H1 (cell line): ENCODE data around the gene NUP133. TPM values are rescaled to one million over a fixed set of nuclear protein-coding genes. Genes with fewer than 3 reads are reported as not detected.

Experiments used
- CTCF ChIA-PET: fragments of 300-600 bp; sonication (Branson Sonifier 250); formaldehyde crosslinking; loops from one replicate; lab custom pipeline; 2021; ENCODE audit not compliant: partially characterized antibody; lab: Charles Lee
- POLR2A ChIA-PET: fragments of 300-600 bp; sonication (Branson Sonifier 250); formaldehyde crosslinking; loops from one replicate; lab custom pipeline; 2021; ENCODE audit warnings: inconsistent platforms; ENCODE audit not compliant: partially characterized antibody; lab: Charles Lee
- DNase-seq, 2 experiments: peaks; one replicate each; pipeline versions ENCODE4 v3.0.0 to v3.0.0-alpha.2; 2010 to 2022; ENCODE audit warnings: low spot score in 2 of 2, low read depth in 1 of 2, mixed read lengths in 1 of 2
- FAIRE-seq: peaks from 2 replicates; lab custom pipeline; 2011; peaks lifted over from hg19 to GRCh38; lab: Jason Lieb, UNC
- H2AFZ ChIP-seq: 2 replicates; pipeline ENCODE4 v1.8.1; 2012; ENCODE audit warnings: low read length, inconsistent platforms
- H2AK5ac ChIP-seq: 2 replicates; pipeline ENCODE4 v1.6.1; 2013; ENCODE audit warnings: low read depth, low read length
- H2BK120ac ChIP-seq: replicated peaks from 2 replicates; pipeline ENCODE3; 2013; ENCODE audit warnings: low read depth, low read length, inconsistent platforms
- H2BK12ac ChIP-seq: 2 replicates; pipeline ENCODE4 v1.6.1; 2013; ENCODE audit warnings: low read depth, low read length
- H2BK15ac ChIP-seq: 2 replicates; pipeline ENCODE4 v1.6.1; 2013; ENCODE audit warnings: low read length
- H2BK20ac ChIP-seq: 2 replicates; pipeline ENCODE4 v1.6.1; 2013; ENCODE audit warnings: low read length
- H2BK5ac ChIP-seq: 2 replicates; pipeline ENCODE4 v1.6.1; 2013; ENCODE audit warnings: low read depth, low read length
- H3K14ac ChIP-seq: 2 replicates; pipeline ENCODE4 v1.6.1; 2013; ENCODE audit warnings: inconsistent platforms; ENCODE audit not compliant: insufficient read length
- H3K18ac ChIP-seq: 2 replicates; pipeline ENCODE4 v1.6.1; 2013; ENCODE audit warnings: low read length; ENCODE audit errors: extremely low read depth
- H3K23ac ChIP-seq: 2 replicates; pipeline ENCODE4 v1.6.1; 2013; ENCODE audit warnings: inconsistent platforms; ENCODE audit not compliant: insufficient read length
- H3K23me2 ChIP-seq: 2 replicates; pipeline ENCODE4 v1.6.1; 2013; ENCODE audit warnings: low read depth, low read length
- H3K27ac ChIP-seq: 2 replicates; pipeline ENCODE4 v1.6.1; 2011; ENCODE audit warnings: low read depth, low read length, inconsistent platforms
- H3K27me3 ChIP-seq, 4 experiments: replicated peaks in 1 of 4; 1 replicate in 1 of 4; 2 replicates in 3 of 4; pipeline versions ENCODE4 v1.6.1 to v1.8.1; 2011 to 2013; ENCODE audit warnings: low read length in 3 of 4, mild to moderate bottlenecking in 3 of 4, inconsistent platforms in 2 of 4, mixed read lengths in 2 of 4, moderate library complexity in 1 of 4; ENCODE audit not compliant: control insufficient read depth in 3 of 4, insufficient read depth in 3 of 4; ENCODE audit errors: extremely low read depth in 1 of 4
- H3K36me3 ChIP-seq, 4 experiments: 2 replicates each; pipeline versions ENCODE4 v1.6.1 to v1.8.1; 2011 to 2013; ENCODE audit warnings: mild to moderate bottlenecking in 4 of 4, low read length in 3 of 4, moderate library complexity in 2 of 4, control low read depth in 1 of 4, inconsistent platforms in 1 of 4; ENCODE audit not compliant: insufficient read depth in 4 of 4, control insufficient read depth in 2 of 4
- H3K4ac ChIP-seq: replicated peaks from 2 replicates; pipeline ENCODE3; 2013; ENCODE audit warnings: low read length, low read depth, mixed read lengths, inconsistent platforms; ENCODE audit not compliant: insufficient read length
- H3K4me1 ChIP-seq, 4 experiments: replicated peaks in 1 of 4; 1 replicate in 1 of 4; 2 replicates in 3 of 4; pipeline versions ENCODE4 v1.6.1 to v1.8.1; 2011 to 2013; ENCODE audit warnings: low read length in 3 of 4, inconsistent platforms in 2 of 4, mixed read lengths in 1 of 4; ENCODE audit not compliant: insufficient read depth in 4 of 4, control insufficient read depth in 3 of 4
- H3K4me2 ChIP-seq, 2 experiments: 2 replicates each; pipeline versions ENCODE4 v1.6.1 to v1.8.1; 2011 to 2013; ENCODE audit warnings: low read depth in 2 of 2, low read length in 2 of 2, control low read depth in 1 of 2, inconsistent platforms in 1 of 2, mild to moderate bottlenecking in 1 of 2; ENCODE audit not compliant: insufficient read depth in 1 of 2
- H3K4me3 ChIP-seq, 4 experiments: fragments of 200-600, 300-600 bp in 1 of 4; sonication (generic), shearing (Covaris generic), sonication (Bioruptor Twin) in 1 of 4; 2 replicates each; pipeline versions ENCODE4 v1.5.1 to v1.8.1; 2011 to 2016; ENCODE audit warnings: low read length in 4 of 4, low read depth in 3 of 4, control low read depth in 2 of 4, inconsistent platforms in 2 of 4, mild to moderate bottlenecking in 2 of 4, mixed read lengths in 1 of 4, moderate library complexity in 1 of 4; ENCODE audit not compliant: insufficient read depth in 2 of 4; ENCODE audit errors: extremely low read depth in 1 of 4
- H3K56ac ChIP-seq: replicated peaks from 2 replicates; pipeline ENCODE3; 2013; ENCODE audit warnings: low read depth, mild to moderate bottlenecking, mixed read lengths, low read length, inconsistent platforms; ENCODE audit not compliant: insufficient read length
- H3K79me1 ChIP-seq: 2 replicates; pipeline ENCODE4 v1.6.1; 2013; ENCODE audit warnings: low read depth, low read length, control low read depth
- H3K79me2 ChIP-seq, 2 experiments: 2 replicates each; pipeline versions ENCODE4 v1.6.1 to v1.8.1; 2012 to 2013; ENCODE audit warnings: low read length in 2 of 2, mild to moderate bottlenecking in 2 of 2, inconsistent platforms in 1 of 2; ENCODE audit not compliant: insufficient read depth in 2 of 2, control insufficient read depth in 1 of 2
- H3K9ac ChIP-seq, 4 experiments: replicated peaks in 1 of 4; 1 replicate in 1 of 4; 2 replicates in 3 of 4; pipeline versions ENCODE4 v1.6.1 to v1.8.1; 2011 to 2013; ENCODE audit warnings: low read depth in 3 of 4, low read length in 3 of 4, control low read depth in 2 of 4, mild to moderate bottlenecking in 2 of 4, moderate library complexity in 2 of 4, inconsistent platforms in 1 of 4; ENCODE audit errors: extremely low read depth in 1 of 4
- H3K9me3 ChIP-seq, 2 experiments: 2 replicates each; pipeline versions ENCODE4 v1.6.1 to v1.8.1; 2012 to 2013; ENCODE audit warnings: mild to moderate bottlenecking in 2 of 2, moderate library complexity in 2 of 2, control low read depth in 1 of 2, inconsistent platforms in 1 of 2, low read depth in 1 of 2, low read length in 1 of 2, mixed read lengths in 1 of 2; ENCODE audit not compliant: insufficient read depth in 2 of 2
- H4K20me1 ChIP-seq, 2 experiments: replicated peaks in 1 of 2; 2 replicates each; pipeline versions ENCODE3 to v1.8.1; 2011 to 2013; ENCODE audit warnings: inconsistent platforms in 2 of 2, low read length in 2 of 2, mild to moderate bottlenecking in 1 of 2; ENCODE audit not compliant: insufficient read depth in 2 of 2, control insufficient read depth in 1 of 2
- H4K5ac ChIP-seq: 2 replicates; pipeline ENCODE4 v1.6.1; 2013; ENCODE audit warnings: low read length, low read depth, mixed read lengths, inconsistent platforms; ENCODE audit not compliant: insufficient read length
- H4K8ac ChIP-seq: 2 replicates; pipeline ENCODE4 v1.8.0; 2013; ENCODE audit warnings: mild to moderate bottlenecking, moderate library complexity, low read length, inconsistent platforms; ENCODE audit not compliant: insufficient read depth; ENCODE audit errors: extremely low read depth
- H4K91ac ChIP-seq: replicated peaks from 2 replicates; pipeline ENCODE3; 2013; ENCODE audit warnings: low read length, mixed read lengths, inconsistent platforms; ENCODE audit not compliant: insufficient read length
- CEBPB ChIP-seq: IDR thresholded peaks from 2 replicates; pipeline ENCODE4 v1.6.1; 2012; ENCODE audit warnings: low read depth, low read length
- EZH2 ChIP-seq: fragments of 200-600 bp; sonication (generic); IDR thresholded peaks from 2 replicates; pipeline ENCODE4 v1.7.1; 2012; ENCODE audit warnings: low read depth, mild to moderate bottlenecking, moderate library complexity, low read length, inconsistent platforms; ENCODE audit not compliant: severe bottlenecking
- GABPA ChIP-seq: IDR thresholded peaks from 2 replicates; pipeline ENCODE4 v1.6.1; 2011; ENCODE audit warnings: mild to moderate bottlenecking, low read length, moderate library complexity, borderline replicate concordance; ENCODE audit not compliant: insufficient read depth
- JUND ChIP-seq: IDR thresholded peaks from 2 replicates; pipeline ENCODE4 v1.6.1; 2011; ENCODE audit warnings: mild to moderate bottlenecking, improper control_type of control experiment, low read length
- MAX ChIP-seq: IDR thresholded peaks from 2 replicates; pipeline ENCODE4 v1.6.1; 2012; ENCODE audit warnings: inconsistent platforms
- NANOG ChIP-seq: IDR thresholded peaks from 2 replicates; pipeline ENCODE4 v1.6.1; 2011; ENCODE audit warnings: low read length, low read depth, mild to moderate bottlenecking, inconsistent platforms; ENCODE audit not compliant: insufficient read depth, poor library complexity, severe bottlenecking
- RBBP5 ChIP-seq: IDR thresholded peaks from 2 replicates; pipeline ENCODE4 v1.7.1; 2012; ENCODE audit warnings: low read depth, mild to moderate bottlenecking, inconsistent platforms, low read length, moderate library complexity, borderline replicate concordance
- SRF ChIP-seq: IDR thresholded peaks from 2 replicates; pipeline ENCODE4 v1.6.1; 2011; ENCODE audit warnings: mild to moderate bottlenecking, low read depth, low read length, moderate library complexity
- TEAD4 ChIP-seq: IDR thresholded peaks from 2 replicates; pipeline ENCODE4 v1.6.1; 2012; ENCODE audit warnings: low read depth, low read length, inconsistent platforms, mixed read lengths
- WGBS, 2 experiments: shearing (Covaris generic) in 1 of 2; methylation state at CpG; one replicate each; pipeline versions ENCODE4 v1.1.6 to v1.1.7; 2013 to 2015; ENCODE audit warnings: low lambda C conversion rate in 2 of 2, mixed read lengths in 2 of 2, inconsistent platforms in 1 of 2, low coverage in 1 of 2, missing lambda C conversion rate in 1 of 2; ENCODE audit not compliant: insufficient replicate concordance in 2 of 2, insufficient coverage in 1 of 2, insufficient read length in 1 of 2; ENCODE audit errors: extremely low coverage in 1 of 2, missing lambda C conversion rate in 1 of 2; 5-methylcytosine and 5-hydroxymethylcytosine counted together
- polyA plus RNA-seq, 7 experiments: library from polyadenylated mRNA; depleted of rRNA in 3 of 7; stranded (reverse) in 5 of 7; unstranded in 2 of 7; fragments of >200 nt in 5 of 7; fragments of 200-250 nt in 2 of 7; gene quantifications; 1 replicate in 5 of 7; 2 replicates in 1 of 7; 4 replicates in 1 of 7; pipeline versions ENCODE4 v1.2.1 to v1.2.3, GENCODE V29; 2011 to 2013; ENCODE audit warnings: missing spikeins in 2 of 7, mixed read lengths in 2 of 7
- total RNA-seq: library from RNA; stranded (reverse); fragmentation: NEBNext Ultra II Directional; extraction: Animal tissue kit (Norgen Biotek cat#: 25700); gene quantifications from 2 replicates; pipeline ENCODE4 v1.2.1, GENCODE V29; 2021

Gene NUP133
- total and polyA plus RNA-seq, 2 of the 8 experiments (the other 6 are each of a cell fraction or from before 2014, with no cell fraction given): 20.6 to 72.1 TPM

GRCh38 chr1:229438021-229438420 lies 70.1 kb downstream of the NUP133 start:
- Histone ChIP-seq H4K8ac (no peak overlapping the region), H3K79me1 (no peaks in the 10 kb centered on the region; the same call in 1 of the 2 replicates), H3K23me2 (peaks cover 7% of the 10 kb centered on the region), H4K91ac (no peak overlapping the region), H2BK15ac (no peak overlapping the region), H3K14ac (no peak overlapping the region), H3K4me2 (no peak overlapping the region), H3K4ac (no peak overlapping the region), H3K4me3 (no peak overlapping the region), H3K9me3 (no peaks in the 10 kb centered on the region), H3K56ac (no peak overlapping the region), H2BK5ac (no peak overlapping the region), H2AFZ (no peak overlapping the region), H2AK5ac (no peak overlapping the region), H2BK12ac (no peak overlapping the region), H3K27me3 (peaks cover 14 to 32% (median 27%) of the 10 kb centered on the region in 4 experiments), H3K79me2 (no peaks in the 10 kb centered on the region), H3K27ac (no peak overlapping the region), H2BK20ac (no peak overlapping the region), H4K5ac (no peak overlapping the region), H4K20me1 (peaks cover 0 to 5% of the 10 kb centered on the region in 2 experiments), H3K36me3 (peaks cover 6 to 12% (median 8%) of the 10 kb centered on the region in 4 experiments; a peak in 7 of 8 replicates), H3K18ac (no peak overlapping the region), H2BK120ac (no peak overlapping the region), H3K9ac (no peak overlapping the region), H3K23ac (no peak overlapping the region), H3K4me1 (peaks cover 0 to 9% (median 4%) of the 10 kb centered on the region in 4 experiments; a peak in 5 of 7 replicates)
- FAIRE-seq (no peak), DNase-seq (no peak)
- POLR2A ChIA-PET: interaction anchor here (0.5 to 4.7 kb wide), 4 partner anchors 12 to 69 kb away, joined by 3 to 25 read pairs (median 4); no protein-coding TSS in a partner anchor
- WGBS, 2 experiments: 92% methylated on average over 3 of the region's 3 CpGs; no CpG with 5 or more reads in 1 of the 2 experiments
- CTCF ChIA-PET: interaction anchor here (0.6 to 3.7 kb wide), 5 partner anchors 15 to 847 kb away, joined by 3 to 8 read pairs (median 3); no protein-coding TSS in a partner anchor
- no peak for TF ChIP-seq CEBPB
- TF ChIP-seq TEAD4: no peak
- no peak for TF ChIP-seq RBBP5
- TF ChIP-seq MAX: no peak
- no peak for TF ChIP-seq NANOG
- no peak for TF ChIP-seq JUND
- TF ChIP-seq SRF: no peak
- no peak for TF ChIP-seq EZH2
- no peak for TF ChIP-seq GABPA
